Left lobe of liver (tissue), 2 donors: ENCODE results near the gene MEGF10. TPM values are rescaled to one million over a fixed set of nuclear protein-coding genes. Genes with fewer than 3 reads are reported as not detected.
"Not testable (repeated sequence)": the region's sequence is repeated elsewhere in the genome, so short reads cannot be mapped to it uniquely, and the experiment has no call there.

Experiments
- ATAC-seq: fragments of 200-7000 bp; cut with Tn5 transposase; one replicate; pipeline ENCODE4 v1.9.1; 2020; ENCODE audit warnings: mild to moderate bottlenecking, moderate library complexity
- DNase-seq: peaks from one replicate; pipeline ENCODE4 v3.0.0-alpha.2; 2020; ENCODE audit warnings: low spot score
- total RNA-seq: library from RNA; stranded (reverse); gene quantifications from one replicate; pipeline ENCODE4 v1.2.1, GENCODE V29; 2021
- donor health status: DM: no; HTN: no; CAD: no; lungs with moderate emphysema.
- donor health status: DM: no; HTN: yes; CAD: no.

The MEGF10 gene
- total RNA-seq = 1.4 TPM

DNA sequence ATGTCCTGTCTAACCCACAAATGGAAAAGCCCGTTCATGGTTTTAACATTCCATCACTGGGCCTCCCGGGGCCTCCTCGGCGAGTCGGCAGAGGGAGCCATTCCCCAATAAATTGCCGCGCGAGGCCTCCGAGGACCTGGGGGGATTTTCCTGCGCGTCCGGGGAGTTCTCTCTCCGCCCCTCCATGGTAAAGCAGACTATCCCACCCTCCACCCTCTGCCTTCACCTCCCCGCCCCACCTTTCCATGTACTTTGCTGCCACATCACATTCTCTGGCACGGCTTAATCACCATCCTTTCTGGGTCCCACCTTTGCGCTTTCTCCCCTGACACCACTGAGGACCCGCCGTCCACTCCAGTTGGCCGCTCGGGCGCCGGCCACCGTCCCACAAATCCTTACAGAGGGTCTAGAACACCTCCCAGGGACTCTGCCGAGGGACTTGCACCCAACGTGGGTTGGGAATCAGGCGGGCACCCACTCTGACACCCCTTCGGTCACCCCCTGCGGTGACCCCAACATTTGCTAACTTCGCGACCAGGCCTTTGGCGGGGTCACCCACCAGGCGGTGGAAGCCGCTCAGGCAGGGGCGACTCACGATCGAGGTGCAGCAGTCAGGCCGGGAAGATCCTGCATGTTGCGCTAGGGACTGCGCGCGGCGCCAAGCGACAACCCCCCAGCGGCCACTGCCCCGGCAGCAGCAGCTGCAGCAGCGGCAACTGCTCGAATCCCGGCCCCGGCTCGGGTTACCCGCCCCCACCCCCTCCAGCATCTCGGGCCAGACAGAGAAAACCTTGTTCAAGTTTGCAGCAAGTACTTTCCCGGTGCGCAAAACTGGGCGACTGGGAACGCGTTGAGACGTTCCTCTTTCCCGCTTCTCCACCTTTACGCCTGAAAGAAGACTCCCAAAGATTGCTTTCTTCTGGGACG lies at the start of gene MEGF10:
MEGF10 (plus strand) TSS at position 778 of the 927 bp plus-strand sequence. CDS start 40,513 bp downstream, outside the sequence.
- peak; percentile 81 for ATAC-seq
- no peak for DNase-seq

DNA sequence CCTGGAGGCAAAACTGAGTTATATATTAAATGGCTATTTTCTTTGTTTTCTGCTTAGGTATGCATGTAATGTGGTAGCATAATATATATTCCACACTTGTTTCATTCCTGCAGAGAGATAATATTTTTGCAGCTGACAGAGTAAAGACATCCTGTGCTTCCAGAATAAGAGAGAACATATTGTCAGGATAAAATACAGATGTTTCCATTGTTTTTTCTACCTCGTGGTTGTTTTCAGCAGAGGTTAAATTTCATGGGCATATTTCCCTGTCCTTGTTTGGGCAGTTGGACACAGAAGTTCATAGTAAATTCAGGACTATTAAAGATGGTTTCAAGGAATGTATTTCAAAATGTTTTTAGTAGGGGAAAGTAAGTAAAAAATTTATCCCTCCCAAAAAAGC lies 47.6 kb upstream of the MEGF10 start:
- DNase-seq = no peak
- no peak for ATAC-seq

- no peak for ATAC-seq
- no peak for DNase-seq
Observed at GRCh38 chr5:127254729-127255284, 35.8 kb upstream of the MEGF10 start.

- no peak for DNase-seq
- ATAC-seq = no peak
Observed at GRCh38 chr5:127256886-127257597, 33.6 kb upstream of the MEGF10 start.

GRCh38 chr5:127260686-127261085 lies 29.9 kb upstream of the MEGF10 start:
- no peak for DNase-seq
- no peak for ATAC-seq

DNA sequence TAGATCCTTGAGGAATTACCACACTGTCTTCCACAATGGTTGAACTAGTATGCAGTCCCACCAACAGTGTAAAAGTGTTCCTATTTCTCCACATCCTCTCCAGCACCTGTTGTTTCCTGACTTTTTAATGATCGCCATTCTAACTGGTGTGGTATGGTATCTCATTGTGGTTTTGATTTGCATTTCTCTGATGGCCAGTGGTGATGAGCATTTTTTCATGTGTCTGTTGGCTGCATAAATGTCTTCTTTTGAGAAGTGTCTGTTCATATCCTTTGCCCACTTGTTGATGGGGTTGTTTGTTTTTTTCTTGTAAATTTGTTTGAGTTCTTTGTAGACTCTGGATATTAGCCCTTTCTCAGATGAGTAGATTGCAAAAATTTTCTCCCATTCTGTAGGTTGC lies 25.1 kb upstream of the MEGF10 start:
- not testable (repeated sequence) for DNase-seq

DNA sequence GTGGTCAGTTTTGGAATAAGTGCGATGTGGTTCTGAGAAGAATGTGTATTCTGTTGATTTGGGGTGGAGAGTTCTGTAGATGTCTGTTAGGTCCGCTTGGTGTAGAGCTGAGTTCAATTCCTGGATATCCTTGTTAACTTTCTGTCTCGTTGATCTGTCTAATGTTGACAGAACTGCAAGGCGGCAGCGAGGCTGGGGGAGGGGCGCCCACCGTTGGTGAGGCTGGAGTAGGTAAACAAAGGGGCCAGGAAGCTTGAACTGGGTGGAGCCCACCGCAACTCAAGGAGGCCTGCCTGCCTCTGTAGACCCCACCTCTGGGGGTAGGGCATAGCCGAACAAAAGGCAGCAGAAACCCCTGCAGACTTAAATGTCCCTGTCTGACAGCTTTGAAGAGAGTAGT lies 22.3 kb upstream of the MEGF10 start:
- not testable (repeated sequence) for DNase-seq, ATAC-seq

More for the DNA sequence above, 25.1 kb upstream of the MEGF10 start:
- not testable (repeated sequence) for ATAC-seq

DNA sequence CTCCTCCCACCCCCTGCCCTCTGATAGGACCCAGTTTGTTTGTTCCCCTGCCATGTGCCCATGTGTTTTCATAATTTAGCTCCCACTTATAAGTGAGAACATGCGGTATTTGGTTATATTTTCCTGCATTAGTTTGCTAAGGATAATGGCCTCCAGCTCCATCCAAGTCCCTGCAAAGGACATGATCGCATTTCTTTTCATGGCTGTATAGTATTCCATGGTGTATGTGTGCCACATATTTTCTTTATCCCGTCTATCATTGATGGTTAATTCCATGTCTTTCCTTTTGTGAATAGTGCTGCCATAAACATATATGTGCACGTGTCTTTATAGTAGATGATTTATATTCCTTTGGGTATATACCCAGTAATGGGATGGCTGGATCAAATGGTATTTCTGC lies 19.9 kb upstream of the MEGF10 start:
- ATAC-seq, DNase-seq: not testable (repeated sequence)

DNA sequence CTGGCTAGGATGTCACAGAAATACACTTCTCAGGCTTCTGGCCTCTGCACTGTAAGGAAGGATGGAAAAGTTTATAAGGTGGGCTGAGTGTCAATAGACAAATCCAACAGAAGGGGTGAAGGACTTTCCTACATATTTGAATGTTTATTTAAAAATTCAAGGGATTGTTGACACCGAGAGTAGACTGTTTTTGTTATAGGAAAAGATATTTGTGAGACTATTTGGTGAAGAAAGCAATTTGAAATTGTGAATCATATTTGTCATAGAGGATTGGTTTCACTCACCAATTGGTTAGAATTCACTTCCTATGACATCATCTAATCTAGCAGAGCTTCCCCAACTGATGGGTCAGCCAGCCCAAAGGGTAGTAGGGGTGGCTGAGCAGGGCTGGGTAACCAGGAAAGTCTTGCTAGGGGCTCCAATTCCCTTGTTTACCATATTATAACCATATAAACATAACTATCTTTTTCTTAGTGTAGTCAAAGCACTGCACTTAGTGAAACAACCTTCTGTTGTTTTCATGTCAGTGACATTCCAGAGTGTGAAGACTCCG lies 14.9 kb upstream of the MEGF10 start:
- ATAC-seq = no peak
- DNase-seq = no peak

GRCh38 chr5:127280491-127281220 lies 9.9 kb upstream of the MEGF10 start:
- no peak for ATAC-seq
- no peak for DNase-seq

GRCh38 chr5:127281609-127282008 lies 9.0 kb upstream of the MEGF10 start:
- no peak for DNase-seq

GRCh38 chr5:127288676-127289075 lies 1.9 kb upstream of the MEGF10 start:
- DNase-seq (no peak), ATAC-seq (no peak)

More at GRCh38 chr5:127281609-127282008, 9.0 kb upstream of the MEGF10 start:
- no peak for ATAC-seq

DNA sequence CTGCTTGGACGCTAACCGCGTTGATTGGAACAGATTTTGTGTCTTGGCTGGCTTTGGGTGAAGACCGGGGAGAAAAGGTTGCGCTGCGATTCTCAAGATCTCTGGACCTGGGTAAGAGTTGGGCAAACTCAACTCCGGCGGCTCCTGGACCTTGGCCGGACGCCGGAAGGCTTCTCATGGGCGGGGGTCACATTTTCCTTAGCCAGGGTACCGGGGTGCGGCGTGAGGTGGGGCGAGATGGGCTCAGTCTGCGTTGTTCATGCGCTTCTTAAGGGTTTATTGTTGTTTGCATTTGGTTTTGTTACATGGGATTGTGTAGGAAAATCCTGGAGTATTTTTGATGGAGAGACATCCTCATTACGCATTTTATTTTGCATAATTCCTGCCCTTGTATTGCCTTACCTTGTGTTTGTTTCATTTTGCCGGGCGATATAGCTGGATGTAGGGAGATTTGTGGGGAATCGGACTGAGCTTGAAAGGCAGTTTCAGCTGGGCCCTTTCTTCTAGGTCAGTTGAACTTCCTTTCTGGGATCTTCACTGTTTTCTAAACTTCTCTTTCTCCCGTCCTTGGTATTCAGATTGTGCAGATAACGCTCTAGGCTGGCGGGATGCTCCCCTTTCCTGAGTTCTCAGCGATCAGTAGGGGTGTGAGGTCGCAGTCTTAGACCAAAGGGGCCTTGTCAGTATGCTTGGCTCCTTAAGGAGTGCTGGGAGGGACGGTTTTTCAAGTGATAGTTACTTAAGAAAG lies 524 bp downstream of the MEGF10 start:
- ATAC-seq (no peak), DNase-seq (no peak)

DNA sequence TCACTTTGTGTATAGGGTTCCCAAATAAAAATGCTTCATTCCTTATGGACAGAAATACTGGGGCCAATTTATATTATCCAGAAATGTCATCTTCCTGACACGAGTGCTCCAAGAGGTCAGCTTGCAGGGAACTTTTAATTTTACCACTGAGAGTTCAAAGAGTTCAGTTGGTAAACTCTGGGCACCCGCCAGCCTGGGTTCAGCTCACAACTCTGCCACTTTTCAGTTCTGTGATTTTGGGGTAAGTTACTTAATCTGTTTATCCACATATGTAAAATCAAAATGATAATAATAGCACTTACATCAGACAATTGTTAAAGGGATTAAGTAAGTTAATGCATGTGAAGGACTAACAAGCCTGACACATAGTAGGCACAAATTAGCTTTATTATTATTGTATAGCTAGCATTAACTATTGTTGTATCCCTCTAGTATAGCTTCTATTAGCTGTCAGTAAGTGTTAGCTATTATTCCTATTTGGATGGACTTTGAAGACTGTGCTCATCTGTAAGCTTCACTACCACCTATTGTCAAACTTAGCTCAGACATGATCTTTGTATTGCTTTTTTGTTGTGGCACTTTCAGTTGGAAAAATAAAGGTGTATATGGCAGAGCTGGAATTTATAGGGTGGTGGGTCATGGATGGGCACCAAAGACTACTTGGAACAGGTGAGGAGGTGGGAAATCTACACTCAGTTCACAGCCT lies 1.6 kb downstream of the MEGF10 start:
- no peak for ATAC-seq
- no peak for DNase-seq

DNA sequence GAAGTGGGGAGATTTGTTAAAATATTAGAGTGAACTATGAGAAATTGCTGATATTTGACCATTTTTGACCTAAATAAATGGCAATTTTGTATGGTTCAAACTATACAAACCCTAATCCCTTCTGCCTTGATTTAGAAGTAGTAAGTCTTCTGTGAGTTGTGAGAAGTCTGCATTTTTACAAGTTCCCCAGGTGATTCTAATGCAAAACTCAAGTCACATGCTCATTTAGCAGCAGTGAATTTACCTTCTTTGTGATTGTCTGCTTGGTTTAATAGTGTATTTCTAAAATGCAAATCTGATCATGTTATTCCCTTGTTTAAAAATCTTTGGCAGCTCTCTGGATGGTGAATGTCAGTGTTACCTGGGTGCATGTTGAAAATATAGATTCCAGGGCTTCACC lies 2.8 kb downstream of the MEGF10 start:
- ATAC-seq (no peak), DNase-seq (no peak)

GRCh38 chr5:127294829-127295228 lies 4.2 kb downstream of the MEGF10 start:
- DNase-seq (no peak), ATAC-seq (no peak)

GRCh38 chr5:127295454-127295853 lies 4.9 kb downstream of the MEGF10 start:
- no peak for ATAC-seq
- no peak for DNase-seq

DNA sequence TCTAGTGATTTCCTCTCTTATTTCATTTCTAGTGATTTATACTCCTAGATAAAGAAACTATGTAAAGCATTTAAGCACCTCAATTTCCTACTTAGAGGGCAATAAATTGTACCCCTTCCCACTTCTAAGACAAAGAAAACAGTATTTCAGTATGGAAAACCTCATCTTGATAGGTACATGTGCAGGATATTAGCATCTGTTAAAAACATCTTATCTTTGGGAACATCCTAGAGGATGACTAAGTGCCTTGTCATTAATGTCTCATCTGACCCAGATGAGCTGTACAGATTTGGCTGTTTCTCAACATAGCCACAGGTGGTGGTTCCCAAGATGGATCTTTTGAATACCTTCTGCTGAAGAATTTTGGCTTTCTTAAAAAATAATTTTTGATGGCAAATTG lies 5.7 kb downstream of the MEGF10 start:
- DNase-seq (no peak), ATAC-seq (no peak)

DNA sequence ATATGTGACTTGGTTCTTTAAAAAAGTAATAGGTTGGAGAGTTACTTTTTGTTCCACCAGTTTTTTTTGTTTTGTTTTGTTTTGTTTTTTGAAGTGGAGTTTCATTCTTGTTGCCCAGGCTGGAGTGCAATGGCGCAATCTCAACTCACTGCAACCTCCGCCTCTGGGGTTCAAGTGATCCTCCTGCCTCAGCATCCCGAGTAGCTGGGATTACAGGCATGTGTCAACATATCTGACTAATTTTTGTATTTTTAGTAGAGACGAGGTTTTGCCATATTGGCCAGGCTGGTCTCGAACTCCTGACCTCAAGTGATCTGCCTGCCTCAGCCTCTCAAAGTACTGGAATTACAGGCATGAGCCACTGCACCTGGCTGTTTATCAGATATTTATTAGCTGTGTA lies 6.3 kb downstream of the MEGF10 start:
- ATAC-seq, DNase-seq: not testable (repeated sequence)
